ENCODE data around the gene PTDSS2. TPM values are rescaled to one million over a fixed set of nuclear protein-coding genes. Genes with fewer than 3 reads are reported as not detected.

The PTDSS2 gene
- total and polyA plus RNA-seq, 9 of the 15 experiments (the other 6 are each of a cell fraction or from before 2014, with no cell fraction given), result 0.45 to 53.9 (median 17.2) TPM

- H3K79me2 ChIP-seq (ENCODE audit: control insufficient read depth, insufficient read depth, low read length), result peaks cover 64% of the 10 kb centered on the region
- peaks cover 10% of the 10 kb centered on the region; the same call in 1 of the 2 replicates for H4K20me1 ChIP-seq (replicated peaks; ENCODE audit: control insufficient read depth, insufficient read depth, low read length)
- intact Hi-C loops (cut with micrococcal nuclease) (loop anchor here (2.0 kb wide), 1 partner anchor 44 kb away; no protein-coding TSS in a partner anchor), in situ Hi-C loops (cut with MboI) (no loop called here)
- ATAC-seq (peak; percentile 96), DNase-seq (ENCODE audit: extremely low read depth in 1 of 4, low spot score in 3 of 4) (peak; percentile 70 to 95 (median 82)), FAIRE-seq (peak; percentile 98)
- POLR2A ChIA-PET, result interaction anchor here (0.6 to 3.1 kb wide), 15 partner anchors 9 to 255 kb away, joined by 3 to 16 read pairs (median 4); partner anchors contain the start of genes BET1L, HRAS, RIC8A and RNH1
- 8% methylated on average over 40 of the region's 41 CpGs for WGBS (ENCODE audit: insufficient coverage, low coverage, missing lambda C conversion rate)
- peak overlapping the region; percentile 63 to 90 for H3K9ac ChIP-seq (ENCODE audit: insufficient read depth in 1 of 2, low read depth in 2 of 2, low read length in 2 of 2)
- CTCF ChIA-PET (ENCODE audit: low intra/inter-chr PET ratio), result no interaction called here
- H3K9me3 ChIP-seq (replicated peaks; ENCODE audit: control insufficient read depth, insufficient read depth, low read depth, low read length), result no peaks in the 10 kb centered on the region
- peaks cover 77% of the 10 kb centered on the region for H3K36me3 ChIP-seq (ENCODE audit: control insufficient read depth, insufficient read depth, low read length)
- H3K27ac ChIP-seq (ENCODE audit: extremely low read depth, low read depth, low read length), result peak overlapping the region; percentile 81
- peaks cover 27 to 55% of the 10 kb centered on the region in 2 experiments for H3K4me1 ChIP-seq (replicated peaks in 1 of 2; ENCODE audit: control insufficient read depth in 2 of 2, insufficient read depth in 2 of 2, low read length in 2 of 2)
- H3K4me2 ChIP-seq (ENCODE audit: insufficient read depth, low read length), result peak overlapping the region; percentile 74
- H3K9me1 ChIP-seq (ENCODE audit: control insufficient read depth, insufficient read depth, low read length), result no peaks in the 10 kb centered on the region
- H3K4me3 ChIP-seq, result peak overlapping the region; percentile 16; the same call in 1 of the 2 replicates
- H3K27me3 ChIP-seq (ENCODE audit: control insufficient read depth in 2 of 2, insufficient read depth in 2 of 2, low read length in 2 of 2), result no peaks in the 10 kb centered on the region
- peak overlapping the region; percentile 68; the same call in 1 of the 2 replicates for H2AFZ ChIP-seq (ENCODE audit: low read depth, low read length)
- BruUV-seq (replicated peaks), result no TSS peak
- TF ChIP-seq ZNF280B (CRISPR knock-in tag; IDR thresholded peaks at IDR 0.05) (no peak), SMARCA4 (IDR thresholded peaks at IDR 0.05) (peak; percentile 74), NCOR1 (IDR thresholded peaks at IDR 0.05) (peak; percentile 89), ZNF511 (CRISPR knock-in tag; IDR thresholded peaks at IDR 0.05) (no peak), CREB3L1 (IDR thresholded peaks at IDR 0.05; ENCODE audit: borderline replicate concordance, low read depth) (peak; percentile 82; the same call in 1 of the 2 replicates), BHLHE40 (IDR thresholded peaks at IDR 0.05; ENCODE audit: low read length) (peak; percentile 94), CBX1 (IDR thresholded peaks at IDR 0.05; ENCODE audit: low read depth) (0 out of 2 replicates have a peak, but pooled peaks have one; percentile 53), ETV1 (tag; conservative IDR thresholded peaks at IDR 0.05; ENCODE audit: low read depth) (peak; percentile 69), ZNF239 (CRISPR knock-in tag; IDR thresholded peaks at IDR 0.05) (no peak; the same call in 1 of the 2 replicates), CLOCK (CRISPR knock-in tag; IDR thresholded peaks at IDR 0.05; ENCODE audit: borderline replicate concordance) (peak; percentile 68; the same call in 1 of the 2 replicates), THRAP3 (IDR thresholded peaks at IDR 0.05; ENCODE audit: borderline replicate concordance) (no peak), ETV5 (CRISPR knock-in tag; IDR thresholded peaks at IDR 0.05; ENCODE audit: low read depth) (peak; percentile 64; the same call in 1 of the 2 replicates)
Measured at GRCh38 chr11:460331-461199, 10.5 kb downstream of the PTDSS2 start.
